Measurements from ENCODE around the gene RHOT1. TPM values are rescaled to one million over a fixed set of nuclear protein-coding genes. Genes with fewer than 3 reads are reported as not detected.

Gene RHOT1
- total RNA-seq, 1 experiment from 2014 or later = 33.3 TPM

DNA sequence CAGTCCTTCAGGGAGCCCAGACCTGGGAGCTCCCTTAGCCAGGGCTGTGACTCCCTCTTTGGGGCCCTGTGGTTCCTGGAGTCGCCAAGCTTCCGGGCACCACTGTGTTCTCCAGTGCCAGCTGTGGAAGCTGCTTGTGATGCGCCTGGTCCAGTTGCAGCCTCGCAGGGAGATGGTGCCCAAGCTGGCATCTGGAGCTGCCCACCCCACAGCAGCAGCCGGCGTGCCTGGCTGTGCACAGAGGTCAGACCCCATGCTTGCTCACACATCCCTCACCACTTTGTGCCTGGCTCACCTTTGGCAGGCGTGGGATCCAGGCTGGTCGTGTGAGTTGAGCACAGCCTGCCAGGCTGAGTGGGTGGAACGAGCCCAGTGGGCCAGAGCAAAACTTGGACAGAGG lies 18.2 kb downstream of the RHOT1 start:
- no peak overlapping the region for H3K4me3 ChIP-seq (ENCODE audit: low read depth, low read length)
- POLR2A ChIA-PET = interaction anchor here (0.7 kb wide), 1 partner anchor 14 kb away, joined by 3 read pairs; no protein-coding TSS in a partner anchor
- no peaks in the 10 kb centered on the region for H3K9me3 ChIP-seq
- H3K36me3 ChIP-seq (ENCODE audit: control insufficient read depth, insufficient read depth, low read length) = no peaks in the 10 kb centered on the region
- Mint-ChIP-seq H3K4me3 (ENCODE audit: unreplicated experiment) (no peak overlapping the region), H3K36me3 (ENCODE audit: insufficient read depth, unreplicated experiment) (peaks cover 43% of the 10 kb centered on the region), H3K4me1 (ENCODE audit: low read depth, unreplicated experiment) (no peaks in the 10 kb centered on the region), H3K27ac (ENCODE audit: unreplicated experiment) (peak overlapping the region; percentile 51), H3K27me3 (ENCODE audit: insufficient read depth, unreplicated experiment) (no peaks in the 10 kb centered on the region), H3K9me3 (ENCODE audit: unreplicated experiment) (peaks cover 11% of the 10 kb centered on the region)
- BruUV-seq (replicated peaks) = no TSS peak
- intact Hi-C loops (cut with micrococcal nuclease; ENCODE audit: unreplicated experiment) = no loop called here
- H3K4me1 ChIP-seq = no peaks in the 10 kb centered on the region
- no peak for DNase-seq
- TF ChIP-seq, protein P1, sequence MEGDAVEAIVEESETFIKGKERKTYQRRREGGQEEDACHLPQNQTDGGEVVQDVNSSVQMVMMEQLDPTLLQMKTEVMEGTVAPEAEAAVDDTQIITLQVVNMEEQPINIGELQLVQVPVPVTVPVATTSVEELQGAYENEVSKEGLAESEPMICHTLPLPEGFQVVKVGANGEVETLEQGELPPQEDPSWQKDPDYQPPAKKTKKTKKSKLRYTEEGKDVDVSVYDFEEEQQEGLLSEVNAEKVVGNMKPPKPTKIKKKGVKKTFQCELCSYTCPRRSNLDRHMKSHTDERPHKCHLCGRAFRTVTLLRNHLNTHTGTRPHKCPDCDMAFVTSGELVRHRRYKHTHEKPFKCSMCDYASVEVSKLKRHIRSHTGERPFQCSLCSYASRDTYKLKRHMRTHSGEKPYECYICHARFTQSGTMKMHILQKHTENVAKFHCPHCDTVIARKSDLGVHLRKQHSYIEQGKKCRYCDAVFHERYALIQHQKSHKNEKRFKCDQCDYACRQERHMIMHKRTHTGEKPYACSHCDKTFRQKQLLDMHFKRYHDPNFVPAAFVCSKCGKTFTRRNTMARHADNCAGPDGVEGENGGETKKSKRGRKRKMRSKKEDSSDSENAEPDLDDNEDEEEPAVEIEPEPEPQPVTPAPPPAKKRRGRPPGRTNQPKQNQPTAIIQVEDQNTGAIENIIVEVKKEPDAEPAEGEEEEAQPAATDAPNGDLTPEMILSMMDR (IDR thresholded peaks at IDR 0.05; ENCODE audit: insufficient read depth in 1 of 2, low read depth in 1 of 2, low read length in 1 of 2, severe bottlenecking in 1 of 2, unreplicated experiment in 1 of 2) = no peak
- CTCF ChIA-PET = no interaction called here
- H3K27me3 ChIP-seq (replicated peaks; ENCODE audit: control insufficient read depth, insufficient read depth, low read length) = no peaks in the 10 kb centered on the region

- ChIA-PET CTCF (no interaction called here), POLR2A (no interaction called here)
- H3K27ac Mint-ChIP-seq (ENCODE audit: unreplicated experiment) = peak overlapping the region; percentile 51
- H3K27me3 Mint-ChIP-seq (ENCODE audit: insufficient read depth, unreplicated experiment) = no peaks in the 10 kb centered on the region
- Histone ChIP-seq H3K36me3 (ENCODE audit: control insufficient read depth, insufficient read depth, low read length) (no peaks in the 10 kb centered on the region), H3K27me3 (replicated peaks; ENCODE audit: control insufficient read depth, insufficient read depth, low read length) (no peaks in the 10 kb centered on the region), H3K9me3 (no peaks in the 10 kb centered on the region), H3K4me3 (ENCODE audit: low read depth, low read length) (no peak overlapping the region), H3K4me1 (no peaks in the 10 kb centered on the region)
- peaks cover 11% of the 10 kb centered on the region for H3K9me3 Mint-ChIP-seq (ENCODE audit: unreplicated experiment)
- no peak for DNase-seq
- no peaks in the 10 kb centered on the region for H3K4me1 Mint-ChIP-seq (ENCODE audit: low read depth, unreplicated experiment)
- no TSS peak for BruUV-seq (replicated peaks)
- intact Hi-C loops (cut with micrococcal nuclease; ENCODE audit: unreplicated experiment) = no loop called here
- TF ChIP-seq, protein P1 (IDR thresholded peaks at IDR 0.05; ENCODE audit: insufficient read depth in 1 of 2, low read depth in 1 of 2, low read length in 1 of 2, severe bottlenecking in 1 of 2, unreplicated experiment in 1 of 2) = no peak
- no peak overlapping the region for H3K4me3 Mint-ChIP-seq (ENCODE audit: unreplicated experiment)
- H3K36me3 Mint-ChIP-seq (ENCODE audit: insufficient read depth, unreplicated experiment) = peaks cover 43% of the 10 kb centered on the region
Measured at GRCh38 chr17:32161029-32161428, 18.7 kb downstream of the RHOT1 start.

- ChIA-PET POLR2A (no interaction called here), CTCF (no interaction called here)
- peaks cover 16% of the 10 kb centered on the region for H3K9me3 Mint-ChIP-seq (ENCODE audit: unreplicated experiment)
- TF ChIP-seq, protein P1 (IDR thresholded peaks at IDR 0.05; ENCODE audit: insufficient read depth in 1 of 2, low read depth in 1 of 2, low read length in 1 of 2, severe bottlenecking in 1 of 2, unreplicated experiment in 1 of 2) = no peak
- H3K27ac Mint-ChIP-seq (ENCODE audit: unreplicated experiment) = no peak overlapping the region
- H3K36me3 Mint-ChIP-seq (ENCODE audit: insufficient read depth, unreplicated experiment) = peaks cover 48% of the 10 kb centered on the region
- no peaks in the 10 kb centered on the region for H3K4me1 Mint-ChIP-seq (ENCODE audit: low read depth, unreplicated experiment)
- H3K9me3 ChIP-seq = peaks cover 4% of the 10 kb centered on the region; the same call in 1 of the 2 replicates
- H3K27me3 ChIP-seq (replicated peaks; ENCODE audit: control insufficient read depth, insufficient read depth, low read length) = no peaks in the 10 kb centered on the region
- no peak overlapping the region for H3K4me3 ChIP-seq (ENCODE audit: low read depth, low read length)
- H3K27me3 Mint-ChIP-seq (ENCODE audit: insufficient read depth, unreplicated experiment) = no peaks in the 10 kb centered on the region
- intact Hi-C loops (cut with micrococcal nuclease; ENCODE audit: unreplicated experiment) = no loop called here
- H3K4me3 Mint-ChIP-seq (ENCODE audit: unreplicated experiment) = no peak overlapping the region
- BruUV-seq (replicated peaks) = no TSS peak
- H3K36me3 ChIP-seq (ENCODE audit: control insufficient read depth, insufficient read depth, low read length) = no peaks in the 10 kb centered on the region
- DNase-seq = no peak
- no peaks in the 10 kb centered on the region for H3K4me1 ChIP-seq
Measured at GRCh38 chr17:32161506-32162365, 19.4 kb downstream of the RHOT1 start.

Measured in Caco-2 (cell line).